ENCODE measurements around the gene GNAQ.
"Not testable (repeated sequence)": the region's sequence is repeated elsewhere in the genome, so short reads cannot be mapped to it uniquely, and the experiment has no call there.

GNAQ gene

GRCh38 chr9:77872177-77872576 is 159.4 kb downstream of the GNAQ start:
- no peaks in the 10 kb centered on the region for H3K9me3 Mint-ChIP-seq
- H3K4me3 Mint-ChIP-seq, result no peak overlapping the region
- ATAC-seq (replicated peaks) (no peak), DNase-seq (no peak)
- H3K27ac Mint-ChIP-seq, result no peak overlapping the region
- H3K4me1 Mint-ChIP-seq (ENCODE audit: low read depth in 2 of 2), result peaks cover 0 to 3% of the 10 kb centered on the region in 2 donors
- no peaks in the 10 kb centered on the region for H3K27me3 Mint-ChIP-seq
- H3K36me3 Mint-ChIP-seq (ENCODE audit: insufficient read depth), result no peaks in the 10 kb centered on the region

DNA sequence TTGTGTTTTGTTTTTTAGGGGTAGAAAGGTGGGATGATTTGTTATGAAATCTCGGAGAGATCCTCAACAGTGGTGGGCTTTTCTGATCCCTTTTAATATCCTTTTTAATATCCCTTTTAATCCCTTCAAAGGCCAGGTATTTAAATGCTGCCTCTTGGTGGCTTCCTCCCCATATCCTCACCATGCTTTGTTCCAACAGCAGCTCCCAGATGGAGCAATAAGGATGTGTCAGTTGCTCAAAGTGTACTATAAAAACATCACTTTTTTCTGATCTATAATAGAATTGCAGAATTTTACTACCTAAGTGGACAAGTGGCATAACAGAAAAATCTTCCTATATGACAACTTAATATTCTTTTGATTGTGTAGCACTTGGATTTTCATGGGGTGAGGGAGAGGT is 160.1 kb downstream of the GNAQ start:
- ATAC-seq (replicated peaks) (no peak), DNase-seq (no peak)
- Mint-ChIP-seq H3K27me3 (no peaks in the 10 kb centered on the region), H3K36me3 (ENCODE audit: insufficient read depth) (no peaks in the 10 kb centered on the region), H3K9me3 (no peaks in the 10 kb centered on the region), H3K4me1 (ENCODE audit: low read depth in 2 of 2) (peaks cover 0 to 3% of the 10 kb centered on the region in 2 donors), H3K4me3 (no peak overlapping the region), H3K27ac (no peak overlapping the region)

- peaks cover 0 to 4% of the 10 kb centered on the region in 2 donors for H3K4me1 Mint-ChIP-seq (ENCODE audit: low read depth in 2 of 2)
- no peak overlapping the region for H3K4me3 Mint-ChIP-seq
- peaks cover 2 to 12% of the 10 kb centered on the region in 2 donors for H3K9me3 Mint-ChIP-seq
- no peak overlapping the region for H3K27ac Mint-ChIP-seq
- ATAC-seq (replicated peaks), result no peak
- no peak for DNase-seq
- no peaks in the 10 kb centered on the region for H3K27me3 Mint-ChIP-seq
- no peaks in the 10 kb centered on the region for H3K36me3 Mint-ChIP-seq (ENCODE audit: insufficient read depth)
Observed at GRCh38 chr9:77866878-77867277, 164.7 kb downstream of the GNAQ start.

DNA sequence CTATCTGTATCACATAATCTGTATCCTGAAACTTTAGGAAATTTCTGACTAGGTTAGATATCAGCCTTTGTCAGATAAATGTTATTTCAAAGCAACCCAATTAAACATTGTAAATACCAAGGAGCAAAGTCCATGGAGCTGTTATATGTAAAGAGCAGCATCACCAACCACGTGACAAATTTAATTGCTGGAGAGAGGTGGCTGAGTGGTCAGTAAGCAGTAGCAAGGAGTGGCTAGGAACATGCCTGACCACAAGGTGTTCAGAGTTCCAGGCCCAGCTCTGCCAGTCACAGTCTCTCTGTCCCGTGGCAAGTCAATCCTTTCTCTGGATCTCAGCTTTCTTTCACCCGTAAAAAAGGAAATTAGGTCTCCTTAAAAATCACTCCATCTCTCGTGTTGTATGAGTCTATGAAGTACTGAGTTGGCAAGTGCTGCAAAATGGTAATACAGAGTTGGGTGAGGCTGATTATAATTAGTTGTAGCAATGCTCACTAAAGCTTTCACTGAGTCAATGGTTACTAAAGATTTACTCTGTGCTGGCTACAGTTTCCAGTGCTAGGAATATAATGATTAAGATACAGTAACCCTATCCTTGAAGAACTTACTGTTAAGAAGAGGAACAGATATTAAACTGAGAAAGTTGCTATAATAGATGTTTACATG is 166.1 kb downstream of the GNAQ start:
- H3K27ac Mint-ChIP-seq, result no peak overlapping the region
- H3K4me1 Mint-ChIP-seq (ENCODE audit: low read depth in 2 of 2), result peaks cover 0 to 4% of the 10 kb centered on the region in 2 donors
- DNase-seq (no peak), ATAC-seq (replicated peaks) (no peak)
- H3K9me3 Mint-ChIP-seq, result peaks cover 2 to 12% of the 10 kb centered on the region in 2 donors
- H3K4me3 Mint-ChIP-seq, result no peak overlapping the region
- H3K36me3 Mint-ChIP-seq (ENCODE audit: insufficient read depth), result no peaks in the 10 kb centered on the region
- H3K27me3 Mint-ChIP-seq, result no peaks in the 10 kb centered on the region

GRCh38 chr9:77864211-77864889 is 167.3 kb downstream of the GNAQ start:
- ATAC-seq (replicated peaks), result no peak
- Mint-ChIP-seq H3K27ac (no peak overlapping the region), H3K4me3 (no peak overlapping the region)

DNA sequence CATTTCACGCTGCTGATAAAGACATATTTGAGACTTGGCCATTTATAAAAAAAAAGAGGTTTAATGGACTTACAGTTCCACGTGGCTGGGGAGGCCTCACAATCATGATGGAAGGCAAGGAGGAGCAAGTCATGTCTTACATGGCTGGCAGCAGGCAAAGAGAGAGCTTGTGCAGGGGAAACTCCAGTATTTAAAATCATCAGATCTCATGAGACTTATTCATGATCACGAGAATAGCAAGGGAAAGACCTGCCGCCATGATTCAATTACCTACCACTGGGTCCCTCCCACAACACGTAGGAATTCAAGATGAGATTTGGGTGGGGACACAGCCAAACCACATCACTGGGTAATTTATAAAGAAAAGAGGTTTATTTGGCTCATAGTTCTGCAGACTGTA is 168.0 kb downstream of the GNAQ start:
- H3K27me3 Mint-ChIP-seq, result not testable (repeated sequence)

More at GRCh38 chr9:77864211-77864889, 167.3 kb downstream of the GNAQ start:
- Mint-ChIP-seq H3K36me3 (ENCODE audit: insufficient read depth) (no peaks in the 10 kb centered on the region), H3K4me1 (ENCODE audit: low read depth in 2 of 2) (peaks cover 0 to 4% of the 10 kb centered on the region in 2 donors), H3K27me3 (no peaks in the 10 kb centered on the region), H3K9me3 (peaks cover 2 to 12% of the 10 kb centered on the region in 2 donors)
- no peak for DNase-seq

GRCh38 chr9:77860953-77861352 is 170.7 kb downstream of the GNAQ start:
- H3K4me3 Mint-ChIP-seq; H3K27ac Mint-ChIP-seq; ATAC-seq (replicated peaks); H3K36me3 Mint-ChIP-seq (ENCODE audit: insufficient read depth); H3K4me1 Mint-ChIP-seq (ENCODE audit: low read depth in 2 of 2); H3K27me3 Mint-ChIP-seq; DNase-seq: not testable (repeated sequence)
- peaks cover 2 to 12% of the 10 kb centered on the region in 2 donors for H3K9me3 Mint-ChIP-seq

More for the DNA sequence above, 168.0 kb downstream of the GNAQ start:
- not testable (repeated sequence) for H3K4me1 Mint-ChIP-seq (ENCODE audit: low read depth in 2 of 2); H3K4me3 Mint-ChIP-seq; DNase-seq; H3K36me3 Mint-ChIP-seq (ENCODE audit: insufficient read depth); ATAC-seq (replicated peaks); H3K27ac Mint-ChIP-seq
- H3K9me3 Mint-ChIP-seq, result peaks cover 2 to 12% of the 10 kb centered on the region in 2 donors

DNA sequence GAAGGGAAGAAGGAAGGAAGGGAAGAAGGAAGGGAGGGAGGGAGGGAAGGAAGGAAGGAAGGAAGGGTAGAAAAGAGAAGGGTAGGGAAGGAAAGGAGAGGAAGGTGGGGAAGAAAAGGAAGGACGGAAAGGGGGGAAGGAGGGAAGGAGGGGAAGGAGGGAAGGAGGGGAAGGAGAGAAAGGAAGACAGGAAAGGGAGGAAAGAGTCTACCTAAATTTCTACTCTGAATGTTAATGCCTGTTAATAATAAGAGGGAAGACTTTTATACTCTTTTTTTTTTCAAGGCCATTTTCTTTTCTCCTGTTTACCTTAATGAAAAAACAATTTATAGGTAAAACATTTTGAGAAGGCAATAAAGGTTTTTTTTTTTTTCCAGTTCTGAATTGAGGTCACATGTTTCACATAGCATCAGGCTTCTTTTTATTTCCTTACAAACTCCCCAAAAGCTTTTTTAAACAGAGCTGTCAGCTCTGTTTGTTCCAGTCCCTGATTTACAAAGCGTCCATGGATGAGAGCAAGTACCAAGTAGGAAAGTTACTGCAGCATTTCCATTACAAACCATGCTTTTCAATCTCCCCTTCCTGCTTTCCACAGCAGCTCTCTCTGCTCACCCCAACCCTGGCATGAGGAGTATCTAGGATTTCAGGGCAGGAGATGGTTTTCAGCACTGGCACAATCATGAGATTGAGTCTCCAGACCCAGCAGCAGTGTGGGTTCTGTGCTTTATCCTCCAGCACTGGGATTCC is 173.9 kb downstream of the GNAQ start:
- Mint-ChIP-seq H3K27me3 (peaks cover 0 to 8% of the 10 kb centered on the region in 2 donors), H3K4me1 (ENCODE audit: low read depth in 2 of 2) (peaks cover 0 to 2% of the 10 kb centered on the region in 2 donors), H3K27ac (no peak overlapping the region), H3K4me3 (no peak overlapping the region), H3K9me3 (no peaks in the 10 kb centered on the region), H3K36me3 (ENCODE audit: insufficient read depth) (no peaks in the 10 kb centered on the region)
- ATAC-seq (replicated peaks) (no peak), DNase-seq (no peak)

DNA sequence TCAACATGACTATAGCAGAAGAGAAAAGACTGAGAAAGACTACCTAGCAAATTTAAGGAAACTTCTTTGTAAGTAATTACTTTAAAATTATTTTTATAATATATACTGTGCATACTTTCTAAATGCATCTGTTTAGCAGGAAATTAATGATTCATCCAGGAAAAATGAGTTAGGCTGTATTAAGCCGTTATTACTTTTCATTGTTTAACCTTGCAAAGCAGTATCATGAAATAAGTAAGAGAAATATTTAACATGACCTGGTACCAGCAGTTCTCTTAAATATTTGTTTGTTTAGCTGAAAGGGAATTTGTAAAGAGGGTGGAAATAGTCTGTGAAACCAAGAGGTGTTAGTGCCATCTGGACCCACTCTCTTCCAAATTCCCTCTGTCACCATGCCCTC is 175.0 kb downstream of the GNAQ start:
- no peak overlapping the region for H3K27ac Mint-ChIP-seq
- H3K9me3 Mint-ChIP-seq, result no peaks in the 10 kb centered on the region
- DNase-seq (no peak), ATAC-seq (replicated peaks) (no peak)
- H3K4me1 Mint-ChIP-seq (ENCODE audit: low read depth in 2 of 2), result peaks cover 0 to 2% of the 10 kb centered on the region in 2 donors
- H3K27me3 Mint-ChIP-seq, result peaks cover 0 to 8% of the 10 kb centered on the region in 2 donors
- no peaks in the 10 kb centered on the region for H3K36me3 Mint-ChIP-seq (ENCODE audit: insufficient read depth)
- no peak overlapping the region for H3K4me3 Mint-ChIP-seq

- Mint-ChIP-seq H3K27me3 (peaks cover 0 to 8% of the 10 kb centered on the region in 2 donors), H3K9me3 (no peaks in the 10 kb centered on the region), H3K4me3 (no peak overlapping the region), H3K4me1 (ENCODE audit: low read depth in 2 of 2) (peaks cover 0 to 2% of the 10 kb centered on the region in 2 donors), H3K36me3 (ENCODE audit: insufficient read depth) (no peaks in the 10 kb centered on the region), H3K27ac (no peak overlapping the region)
- DNase-seq (no peak), ATAC-seq (replicated peaks) (no peak)
Observed at GRCh38 chr9:77854916-77855311, 176.7 kb downstream of the GNAQ start.

- peaks cover 0 to 8% of the 10 kb centered on the region in 2 donors for H3K27me3 Mint-ChIP-seq
- no peaks in the 10 kb centered on the region for H3K9me3 Mint-ChIP-seq
- H3K36me3 Mint-ChIP-seq (ENCODE audit: insufficient read depth), result no peaks in the 10 kb centered on the region
Observed at GRCh38 chr9:77854258-77854915, 177.2 kb downstream of the GNAQ start.

DNA sequence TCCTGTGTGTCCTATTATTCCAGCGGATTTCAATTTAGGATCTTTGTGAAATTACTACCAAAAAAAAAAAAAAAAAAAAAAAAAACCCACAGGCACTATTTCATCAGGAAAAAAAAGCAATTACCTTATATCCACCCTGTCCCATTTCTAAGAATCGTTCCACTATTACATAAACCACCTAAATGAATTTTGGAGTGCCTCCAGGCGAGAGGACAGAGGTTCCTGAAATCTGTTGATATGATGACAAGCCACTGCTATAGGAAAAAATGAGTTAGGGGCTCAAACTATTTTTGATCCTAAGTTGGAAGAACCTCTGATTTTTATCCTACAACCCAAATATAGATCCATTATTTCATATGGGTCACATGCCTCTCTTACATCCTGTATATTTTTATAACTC is 177.9 kb downstream of the GNAQ start:
- Mint-ChIP-seq H3K27me3 (peaks cover 0 to 7% of the 10 kb centered on the region in 2 donors), H3K4me3 (no peak overlapping the region), H3K36me3 (ENCODE audit: insufficient read depth) (no peaks in the 10 kb centered on the region), H3K4me1 (ENCODE audit: low read depth in 2 of 2) (peaks cover 0 to 2% of the 10 kb centered on the region in 2 donors), H3K9me3 (no peaks in the 10 kb centered on the region), H3K27ac (no peak overlapping the region)
- DNase-seq (no peak), ATAC-seq (replicated peaks) (no peak)

More at GRCh38 chr9:77854258-77854915, 177.2 kb downstream of the GNAQ start:
- no peak overlapping the region for H3K27ac Mint-ChIP-seq
- peaks cover 0 to 2% of the 10 kb centered on the region in 2 donors for H3K4me1 Mint-ChIP-seq (ENCODE audit: low read depth in 2 of 2)
- no peak for DNase-seq
- no peak for ATAC-seq (replicated peaks)
- H3K4me3 Mint-ChIP-seq, result no peak overlapping the region

- ATAC-seq (replicated peaks), result no peak
- H3K4me1 Mint-ChIP-seq (ENCODE audit: low read depth in 2 of 2), result peaks cover 0 to 2% of the 10 kb centered on the region in 2 donors
- DNase-seq, result no peak
Observed at GRCh38 chr9:77851882-77852595, 179.6 kb downstream of the GNAQ start.

More at GRCh38 chr9:77851882-77852595, 179.6 kb downstream of the GNAQ start:
- Mint-ChIP-seq H3K4me3 (no peak overlapping the region), H3K36me3 (ENCODE audit: insufficient read depth) (no peaks in the 10 kb centered on the region), H3K27ac (no peak overlapping the region), H3K27me3 (peaks cover 0 to 6% of the 10 kb centered on the region in 2 donors), H3K9me3 (no peaks in the 10 kb centered on the region)

Measured in effector memory CD8-positive, alpha-beta T cell (primary cell).